CD14-positive monocyte (primary cell): ENCODE results near the gene ZNF611. TPM values are rescaled to one million over a fixed set of nuclear protein-coding genes. Genes with fewer than 3 reads are reported as not detected.
"Not testable (repeated sequence)": the region's sequence is repeated elsewhere in the genome, so short reads cannot be mapped to it uniquely, and the experiment has no call there.

Source experiments
- DNase-seq, 3 donors: peaks; one replicate each; pipeline ENCODE4 v3.0.0-alpha.2; 2011 to 2022
- H2AFZ ChIP-seq: 2 replicates; pipeline ENCODE4 v1.6.0; 2012; ENCODE audit warnings: mild to moderate bottlenecking, low read depth, low read length, inconsistent platforms; ENCODE audit not compliant: insufficient read depth, poor library complexity, severe bottlenecking
- H3K27ac ChIP-seq, 2 donors: 1 replicate in 1 of 2; 2 replicates in 1 of 2; pipeline ENCODE4 v1.5.1; 2012 to 2013; ENCODE audit warnings: low read length in 2 of 2, control low read depth in 1 of 2, inconsistent platforms in 1 of 2, low read depth in 1 of 2, mild to moderate bottlenecking in 1 of 2
- H3K27me3 ChIP-seq, 2 donors: one replicate each; pipeline versions ENCODE4 v1.6.0 to v1.6.1; 2011 to 2013; ENCODE audit warnings: low read length in 2 of 2; ENCODE audit not compliant: control insufficient read depth in 2 of 2, insufficient read depth in 2 of 2
- H3K36me3 ChIP-seq, 2 donors: replicated peaks in 1 of 2; 1 replicate in 1 of 2; 2 replicates in 1 of 2; pipeline versions ENCODE4 v1.5.1 to v1.6.1; 2012 to 2013; ENCODE audit warnings: low read length in 2 of 2, control low read depth in 1 of 2, inconsistent platforms in 1 of 2, mild to moderate bottlenecking in 1 of 2; ENCODE audit not compliant: insufficient read depth in 2 of 2, control insufficient read depth in 1 of 2
- H3K4me1 ChIP-seq, 2 donors: 1 replicate in 1 of 2; 2 replicates in 1 of 2; pipeline versions ENCODE4 v1.5.1 to v1.6.1; 2012 to 2013; ENCODE audit warnings: low read length in 2 of 2, control low read depth in 1 of 2, inconsistent platforms in 1 of 2, mild to moderate bottlenecking in 1 of 2, moderate library complexity in 1 of 2; ENCODE audit not compliant: insufficient read depth in 2 of 2, control insufficient read depth in 1 of 2
- H3K4me2 ChIP-seq: replicated peaks from 2 replicates; pipeline ENCODE3; 2012; ENCODE audit warnings: low read length, moderate library complexity, mild to moderate bottlenecking; ENCODE audit not compliant: poor library complexity, severe bottlenecking; ENCODE audit errors: extremely low read depth
- H3K4me3 ChIP-seq, 3 experiments: fragments of 200-600 bp in 1 of 3; sonication (generic) in 1 of 3; replicated peaks in 1 of 3; 1 replicate in 2 of 3; 2 replicates in 1 of 3; pipeline ENCODE4 v1.5.1; 2011 to 2013; ENCODE audit warnings: low read length in 3 of 3, mild to moderate bottlenecking in 3 of 3, control low read depth in 2 of 3, low read depth in 2 of 3, inconsistent platforms in 1 of 3, moderate library complexity in 1 of 3
- H3K79me2 ChIP-seq: 2 replicates; pipeline ENCODE4 v1.6.0; 2012; ENCODE audit warnings: mild to moderate bottlenecking, control low read depth, inconsistent platforms, low read length, moderate library complexity; ENCODE audit not compliant: insufficient read depth
- H3K9ac ChIP-seq: 2 replicates; pipeline ENCODE4 v1.6.0; 2017; ENCODE audit warnings: low read length, mild to moderate bottlenecking; ENCODE audit not compliant: insufficient read depth, poor library complexity, severe bottlenecking
- H3K9me3 ChIP-seq, 2 donors: replicated peaks in 1 of 2; 1 replicate in 1 of 2; 2 replicates in 1 of 2; pipeline versions ENCODE4 v1.5.1 to v1.6.1; 2012 to 2013; ENCODE audit warnings: low read length in 2 of 2, control low read depth in 1 of 2; ENCODE audit not compliant: control insufficient read depth in 1 of 2, insufficient read depth in 1 of 2
- H4K20me1 ChIP-seq: 2 replicates; pipeline ENCODE4 v1.6.0; 2012; ENCODE audit warnings: mild to moderate bottlenecking, low read length, control low read depth, moderate library complexity; ENCODE audit not compliant: insufficient read depth
- H3K27ac Mint-ChIP-seq, 7 donors: one replicate each; pipeline ENCODE4 v1.8.0; 2020; ENCODE audit warnings: mild to moderate bottlenecking in 7 of 7, mixed read lengths in 7 of 7, moderate library complexity in 6 of 7, inconsistent platforms in 2 of 7
- H3K27me3 Mint-ChIP-seq, 3 donors: one replicate each; pipeline ENCODE4 v1.8.0; 2021 to 2022; ENCODE audit warnings: low read depth in 3 of 3, mild to moderate bottlenecking in 3 of 3, mixed read lengths in 3 of 3, moderate library complexity in 3 of 3, inconsistent platforms in 1 of 3
- H3K36me3 Mint-ChIP-seq, 2 donors: one replicate each; pipeline ENCODE4 v1.8.0; 2020; ENCODE audit warnings: mixed read lengths in 2 of 2, inconsistent platforms in 1 of 2, mild to moderate bottlenecking in 1 of 2
- H3K4me1 Mint-ChIP-seq: one replicate; pipeline ENCODE4 v1.8.0; 2020; ENCODE audit warnings: mild to moderate bottlenecking, mixed read lengths
- H3K4me3 Mint-ChIP-seq, 2 donors: one replicate each; pipeline ENCODE4 v1.8.0; 2020; ENCODE audit warnings: mild to moderate bottlenecking in 2 of 2, mixed read lengths in 2 of 2, moderate library complexity in 1 of 2
- H3K9me3 Mint-ChIP-seq, 7 donors: one replicate each; pipeline ENCODE4 v1.8.0; 2020 to 2022; ENCODE audit warnings: mixed read lengths in 7 of 7, mild to moderate bottlenecking in 6 of 7, moderate library complexity in 6 of 7, inconsistent platforms in 2 of 7
- CTCF ChIP-seq: fragments of 200-600 bp; IDR thresholded peaks from one replicate; pipeline ENCODE4 v1.8.0; 2022; ENCODE audit warnings: antibody characterized with exemption, mild to moderate bottlenecking
- WGBS: methylation state at CpG from one replicate; pipeline ENCODE4 v1.1.5; 2013; ENCODE audit warnings: missing lambda C conversion rate; ENCODE audit not compliant: insufficient coverage; 5-methylcytosine and 5-hydroxymethylcytosine counted together
- intact Hi-C, 2 donors: fragments of 100-400 bp; cut with micrococcal nuclease; formaldehyde crosslinking; loops; one replicate each; pipeline versions ENCODE4 v1.15.0 to v1.15.1; 2023
- polyA plus RNA-seq, 3 donors: library from polyadenylated mRNA; depleted of rRNA in 1 of 3; unstranded in 2 of 3; stranded (reverse) in 1 of 3; fragments of 300-500 nt in 2 of 3; fragments of >200 nt in 1 of 3; fragmentation: Illumina TruSeq in 2 of 3; gene quantifications; 1 replicate in 2 of 3; 2 replicates in 1 of 3; pipeline ENCODE4 v1.2.3, GENCODE V29; 2012 to 2021

ZNF611 gene
- polyA plus RNA-seq, 3 donors = 5.5 to 20.2 (median 12.0) TPM

GRCh38 chr19:52734331-52734892 is 432 bp downstream of the ZNF611 start:
- DNase-seq = no peak
- peak overlapping the region; percentile 80 to 93 for H3K27ac ChIP-seq
- peaks cover 11 to 19% of the 10 kb centered on the region in 2 donors for H3K4me1 ChIP-seq
- Mint-ChIP-seq H3K4me1 (peaks cover 21% of the 10 kb centered on the region), H3K27me3 (peaks cover 0 to 3% (median 0%) of the 10 kb centered on the region in 3 donors), H3K4me3 (peak overlapping the region; percentile 85 to 94), H3K36me3 (peaks cover 7 to 24% of the 10 kb centered on the region in 2 donors), H3K9me3 (peaks cover 6 to 66% (median 43%) of the 10 kb centered on the region in 7 donors), H3K27ac (peak overlapping the region; percentile 88 to 97 (median 94))
- H3K4me3 ChIP-seq = peak overlapping the region; percentile 83 to 97 (median 94)
- no peaks in the 10 kb centered on the region for H3K27me3 ChIP-seq
- H3K9ac ChIP-seq = peak overlapping the region; percentile 89
- H2AFZ ChIP-seq = peak overlapping the region; percentile 93
- TF ChIP-seq CTCF = no peak
- H3K9me3 ChIP-seq = peaks cover 10 to 29% of the 10 kb centered on the region in 2 donors
- H3K36me3 ChIP-seq = peaks cover 0 to 8% of the 10 kb centered on the region in 2 donors
- peak overlapping the region; percentile 91 for H3K4me2 ChIP-seq
- WGBS = under 1% methylated on average over 38 of the region's 39 CpGs
- H4K20me1 ChIP-seq = no peaks in the 10 kb centered on the region
- H3K79me2 ChIP-seq = peaks cover 44% of the 10 kb centered on the region
- intact Hi-C loops = loop anchor here (5.0 to 10.0 kb wide), 4 partner anchors 202 to 470 kb away; partner anchors contain the start of genes ZNF665 (in 1 of the 2), ZNF766 (in 1 of the 2) and ZNF816 (in 1 of the 2)

- WGBS = 99% methylated on average over 8 of the region's 16 CpGs
- H3K9ac ChIP-seq, H3K4me1 Mint-ChIP-seq, H3K4me3 ChIP-seq, intact Hi-C loops, H2AFZ ChIP-seq, H3K4me2 ChIP-seq, H3K4me1 ChIP-seq, H4K20me1 ChIP-seq, H3K4me3 Mint-ChIP-seq, H3K27ac ChIP-seq, DNase-seq, H3K27ac Mint-ChIP-seq, H3K27me3 Mint-ChIP-seq, H3K27me3 ChIP-seq: not testable (repeated sequence)
- Histone ChIP-seq H3K9me3 (peaks cover 26 to 66% of the 10 kb centered on the region in 2 donors), H3K36me3 (peaks cover 57 to 68% of the 10 kb centered on the region in 2 donors), H3K79me2 (peaks cover 21% of the 10 kb centered on the region)
- H3K36me3 Mint-ChIP-seq = peaks cover 75 to 91% of the 10 kb centered on the region in 2 donors
- peaks cover 25 to 84% (median 66%) of the 10 kb centered on the region in 7 donors for H3K9me3 Mint-ChIP-seq
These were observed 8.8 kb downstream of the ZNF611 start for GRCh38 chr19:52726051-52726450.
